Measurements from ENCODE around the gene TBCD.

The TBCD gene

GRCh38 chr17:82909322-82909904 lies 157.5 kb downstream of the TBCD start:
- no peak for DNase-seq

GRCh38 chr17:82910041-82910481 lies 158.2 kb downstream of the TBCD start:
- no peak for DNase-seq

GRCh38 chr17:82910770-82911169 lies 158.9 kb downstream of the TBCD start:
- no peak for DNase-seq

GRCh38 chr17:82911822-82912221 lies 160.0 kb downstream of the TBCD start:
- no peak for DNase-seq

GRCh38 chr17:82912484-82913089 lies 160.7 kb downstream of the TBCD start:
- DNase-seq = no peak

GRCh38 chr17:82913304-82914043 lies 161.6 kb downstream of the TBCD start:
- DNase-seq = no peak

- no peak for DNase-seq
Measured at GRCh38 chr17:82914375-82914774, 162.5 kb downstream of the TBCD start.

GRCh38 chr17:82915010-82915756 lies 163.3 kb downstream of the TBCD start:
- DNase-seq = no peak

GRCh38 chr17:82915757-82916027 lies 163.8 kb downstream of the TBCD start:
- no peak for DNase-seq

- DNase-seq = no peak
Measured at GRCh38 chr17:82917699-82918345, 166.0 kb downstream of the TBCD start.

- DNase-seq = no peak
Measured at GRCh38 chr17:82918508-82918907, 166.6 kb downstream of the TBCD start.

GRCh38 chr17:82920150-82920549 lies 168.3 kb downstream of the TBCD start:
- no peak for DNase-seq

- DNase-seq = no peak
Measured at GRCh38 chr17:82920715-82921114, 168.8 kb downstream of the TBCD start.

- no peak for DNase-seq
Measured at GRCh38 chr17:82921426-82921825, 169.6 kb downstream of the TBCD start.

- DNase-seq = no peak
Measured at GRCh38 chr17:82922646-82923045, 170.8 kb downstream of the TBCD start.

GRCh38 chr17:82923366-82924113 lies 171.7 kb downstream of the TBCD start:
- DNase-seq = peak; percentile 50

GRCh38 chr17:82924214-82924613 lies 172.3 kb downstream of the TBCD start:
- DNase-seq = no peak

GRCh38 chr17:82924812-82925211 lies 172.9 kb downstream of the TBCD start:
- DNase-seq = no peak

- no peak for DNase-seq
Measured at GRCh38 chr17:82925336-82925735, 173.5 kb downstream of the TBCD start.

- no peak for DNase-seq
Measured at GRCh38 chr17:82926081-82926480, 174.2 kb downstream of the TBCD start.

- DNase-seq = no peak
Measured at GRCh38 chr17:82926716-82927115, 174.9 kb downstream of the TBCD start.

GRCh38 chr17:82927311-82927660 lies 175.4 kb downstream of the TBCD start:
- no peak for DNase-seq
